ENCODE results near the gene TRIM59. TPM values are rescaled to one million over a fixed set of nuclear protein-coding genes. Genes with fewer than 3 reads are reported as not detected.

Gene TRIM59, protein sequence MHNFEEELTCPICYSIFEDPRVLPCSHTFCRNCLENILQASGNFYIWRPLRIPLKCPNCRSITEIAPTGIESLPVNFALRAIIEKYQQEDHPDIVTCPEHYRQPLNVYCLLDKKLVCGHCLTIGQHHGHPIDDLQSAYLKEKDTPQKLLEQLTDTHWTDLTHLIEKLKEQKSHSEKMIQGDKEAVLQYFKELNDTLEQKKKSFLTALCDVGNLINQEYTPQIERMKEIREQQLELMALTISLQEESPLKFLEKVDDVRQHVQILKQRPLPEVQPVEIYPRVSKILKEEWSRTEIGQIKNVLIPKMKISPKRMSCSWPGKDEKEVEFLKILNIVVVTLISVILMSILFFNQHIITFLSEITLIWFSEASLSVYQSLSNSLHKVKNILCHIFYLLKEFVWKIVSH
- total RNA-seq, result 14.6 and 46.5 TPM in 2 replicates

DNA sequence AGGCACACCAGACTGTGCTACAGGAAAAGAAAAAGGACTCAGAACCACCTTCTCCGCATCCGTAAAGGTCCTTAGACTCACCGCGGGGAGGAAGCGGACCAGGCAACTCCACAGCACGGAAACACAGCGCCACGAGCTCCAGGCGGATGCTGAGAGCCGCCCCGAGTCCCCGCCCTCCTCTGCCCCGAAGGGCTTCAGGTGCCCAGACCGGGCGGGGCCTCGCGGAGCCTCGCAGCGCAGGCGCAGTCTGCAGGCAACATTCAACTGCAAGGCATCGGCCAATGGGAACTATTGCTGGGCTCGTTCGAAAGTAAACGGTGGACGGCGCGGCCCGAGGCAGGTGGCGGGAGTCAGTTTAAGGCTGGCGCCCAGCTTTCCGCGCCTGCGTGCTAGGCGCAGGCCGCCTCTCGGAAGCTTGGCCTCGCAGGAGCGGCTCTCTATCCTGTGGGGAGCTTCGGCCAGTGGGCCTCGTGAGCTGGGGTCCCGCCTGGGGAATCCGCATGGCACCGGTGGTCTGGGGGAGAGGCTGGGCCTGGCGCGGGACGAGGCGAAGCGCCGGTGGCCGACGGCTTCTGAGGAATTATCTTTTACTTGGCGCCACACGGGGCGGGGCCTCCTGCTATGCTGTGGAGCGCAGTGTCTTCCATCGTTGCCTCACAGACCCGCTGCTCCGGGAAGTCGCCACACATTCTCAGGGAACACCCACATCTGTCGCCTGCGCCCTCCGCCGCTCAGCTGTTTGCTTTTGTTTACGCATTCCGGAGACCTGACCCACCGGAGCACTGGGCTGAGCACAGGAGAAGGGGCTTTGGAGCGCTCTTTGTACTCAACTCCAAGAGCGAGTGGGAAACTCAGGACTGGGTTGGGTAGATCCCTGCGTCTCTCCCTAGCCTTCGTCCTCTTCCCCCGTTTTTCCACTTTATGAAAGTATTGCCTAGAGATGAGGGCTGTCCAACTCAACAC, at the start of gene TRIM59:
Gene TRIM59, minus strand, starts transcription at position 151 of the 963 bp plus-strand sequence. CDS start 10,603 bp downstream, outside the sequence.

DNA sequence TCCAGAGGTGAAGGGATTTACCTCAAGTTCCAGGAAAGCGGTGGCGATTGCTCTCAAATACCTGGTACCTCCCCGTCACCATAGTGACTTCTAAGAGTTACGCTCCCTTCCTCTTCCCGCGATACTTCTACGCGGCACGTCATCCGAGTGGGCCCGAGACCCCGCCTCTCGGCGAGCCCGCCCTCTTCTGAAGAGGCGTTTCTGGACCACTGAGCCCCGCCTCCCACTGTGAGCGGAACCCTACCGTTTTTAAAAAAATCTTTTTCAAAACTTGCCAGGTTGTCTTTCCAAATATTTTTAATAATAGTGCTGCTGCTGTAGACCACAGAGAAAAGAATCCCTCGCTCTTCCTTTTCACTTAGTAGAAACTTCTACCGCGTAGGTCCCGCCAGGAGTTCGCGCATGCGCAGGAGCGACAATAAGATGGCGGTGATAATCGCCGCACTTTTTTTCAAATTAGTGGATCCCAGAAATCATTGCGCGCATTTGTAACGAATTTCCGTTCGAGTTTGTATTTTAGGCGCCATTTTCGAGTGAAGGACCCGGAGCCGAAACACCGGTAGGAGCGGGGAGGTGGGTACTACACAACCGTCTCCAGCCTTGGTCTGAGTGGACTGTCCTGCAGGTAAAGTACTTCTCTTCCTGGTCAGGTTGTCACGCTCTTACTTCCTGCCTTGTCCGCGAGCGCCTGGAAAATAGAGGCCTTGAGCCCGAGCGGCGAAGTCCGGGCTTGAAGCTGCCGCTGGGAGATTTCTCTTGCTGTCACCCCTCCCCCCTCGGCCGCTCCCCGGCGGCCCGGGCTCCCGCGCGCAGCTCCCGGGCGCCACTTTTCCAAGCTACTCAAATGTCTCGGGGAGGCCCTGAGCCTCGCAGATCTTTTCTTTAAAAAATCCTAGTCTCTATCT, 50.2 kb downstream of the TRIM59 start, which contains the start of the genes IFT80 and SMC4:
Gene IFT80, minus strand, starts transcription at position 101 of the 905 bp plus-strand sequence. CDS start 14,625 bp downstream, outside the sequence.
Gene SMC4, plus strand, starts transcription at position 526 of the 905 bp plus-strand sequence. CDS start 1,177 bp downstream, outside the sequence.

Other genes starting within 250 kb of the TRIM59 start
- 0.15 and 0.17 TPM in 2 replicates for gene C3orf80, start 224.4 kb downstream of the TRIM59 start, total RNA-seq
- 90.8 and 120 TPM in 2 replicates for gene IFT80, start 50.6 kb downstream of the TRIM59 start, total RNA-seq
- gene SMC4, start 50.1 kb downstream of the TRIM59 start, total RNA-seq, result 21.5 and 103 TPM in 2 replicates
- 30.8 and 30.9 TPM in 2 replicates for gene KPNA4, start 115.8 kb upstream of the TRIM59 start, total RNA-seq
- not detected in 2 replicates for gene ARL14, start 227.4 kb upstream of the TRIM59 start, total RNA-seq

Data from smooth muscle cell of trachea (primary cell).